ENCODE data around the gene CHCT1. TPM values are rescaled to one million over a fixed set of nuclear protein-coding genes. Genes with fewer than 3 reads are reported as not detected.
A peak's percentile ranks its signal among the peaks of the same experiment; 100 is the strongest.

Gene CHCT1
- total and polyA plus RNA-seq, 2 of the 8 experiments (the other 6 are each of a cell fraction or from before 2014, with no cell fraction given), result 0.06 TPM; not detected in 1

DNA sequence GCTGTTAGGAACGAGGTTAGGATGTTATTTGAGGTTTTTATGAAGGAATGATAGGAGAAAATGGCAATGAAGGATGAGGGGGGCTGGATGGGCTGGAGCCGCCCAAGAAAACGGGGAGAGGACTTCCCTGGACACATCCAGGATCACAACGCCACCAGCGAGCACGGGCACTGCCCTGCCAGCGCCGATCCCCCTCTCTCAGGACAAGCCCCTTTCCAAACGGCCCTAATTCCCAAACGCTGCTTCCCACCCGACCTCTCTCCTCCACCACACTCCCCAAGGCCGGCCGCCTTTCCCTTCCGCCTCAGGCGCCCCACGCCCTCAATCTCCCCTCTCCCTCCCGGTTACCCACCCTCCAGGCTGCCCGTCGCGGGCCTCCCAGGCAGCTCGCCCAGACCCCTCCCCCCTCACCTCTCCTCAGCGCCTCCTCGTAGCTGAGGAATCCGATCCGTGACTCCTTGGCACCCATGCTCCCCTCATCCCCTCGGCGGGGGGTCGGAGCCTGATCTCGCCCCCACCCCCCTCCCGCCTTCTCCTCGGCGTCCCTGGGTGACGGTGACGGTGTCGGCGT lies 30.7 kb upstream of the CHCT1 start:
- H4K20me1 ChIP-seq (replicated peaks in 1 of 2; ENCODE audit: control insufficient read depth in 1 of 2, insufficient read depth in 2 of 2, low read length in 2 of 2), result no peaks in the 10 kb centered on the region
- peak overlapping the region; percentile 80 to 98 for H3K4me2 ChIP-seq (ENCODE audit: insufficient read depth in 1 of 2, low read depth in 2 of 2, low read length in 2 of 2)
- H3K79me1 ChIP-seq (ENCODE audit: low read depth, low read length), result no peaks in the 10 kb centered on the region
- peak overlapping the region; percentile 26 for H3K56ac ChIP-seq (replicated peaks; ENCODE audit: insufficient read length, low read depth, low read length)
- H2AFZ ChIP-seq (ENCODE audit: low read length), result no peak overlapping the region
- peaks cover 1 to 16% (median 7%) of the 10 kb centered on the region in 4 experiments; a peak in 6 of 7 replicates for H3K4me1 ChIP-seq (replicated peaks in 1 of 4; ENCODE audit: control insufficient read depth in 3 of 4, insufficient read depth in 4 of 4, low read length in 3 of 4)
- H3K4ac ChIP-seq (replicated peaks; ENCODE audit: insufficient read length, low read depth, low read length), result no peak overlapping the region
- H2BK5ac ChIP-seq (ENCODE audit: low read depth, low read length), result peak overlapping the region; percentile 93
- H3K18ac ChIP-seq (ENCODE audit: extremely low read depth, low read length), result peak overlapping the region; percentile 91
- H3K36me3 ChIP-seq (ENCODE audit: control insufficient read depth in 2 of 4, insufficient read depth in 4 of 4, low read length in 3 of 4), result no peaks in the 10 kb centered on the region
- H2AK5ac ChIP-seq (ENCODE audit: low read depth, low read length), result no peak overlapping the region
- H3K23ac ChIP-seq (ENCODE audit: insufficient read length), result no peak overlapping the region
- peak overlapping the region; percentile 79 for H3K27ac ChIP-seq (ENCODE audit: low read depth, low read length)
- FAIRE-seq, result no peak
- peak overlapping the region; percentile 80 to 96 (median 90) for H3K4me3 ChIP-seq (ENCODE audit: extremely low read depth in 1 of 4, insufficient read depth in 2 of 4, low read depth in 3 of 4, low read length in 4 of 4)
- peaks cover 15% of the 10 kb centered on the region for H3K23me2 ChIP-seq (ENCODE audit: low read depth, low read length)
- ChIA-PET POLR2A (ENCODE audit: partially characterized antibody) (interaction anchor here (0.6 to 1.8 kb wide), 10 partner anchors 9 to 233 kb away, joined by 3 to 6 read pairs (median 3); partner anchors contain the start of gene PPM1D), CTCF (ENCODE audit: partially characterized antibody) (interaction anchor here (1.4 kb wide), 1 partner anchor 14 kb away, joined by 4 read pairs; no protein-coding TSS in a partner anchor)
- peak overlapping the region; percentile 45 for H4K5ac ChIP-seq (ENCODE audit: insufficient read length, low read depth, low read length)
- H4K91ac ChIP-seq (replicated peaks; ENCODE audit: insufficient read length, low read length), result peak overlapping the region; percentile 25
- peak overlapping the region in 3 of 4 experiments; percentile 69 to 85 (median 74); a peak in 6 of 7 replicates for H3K9ac ChIP-seq (replicated peaks in 1 of 4; ENCODE audit: extremely low read depth in 1 of 4, low read depth in 3 of 4, low read length in 3 of 4)
- H2BK120ac ChIP-seq (replicated peaks; ENCODE audit: low read depth, low read length), result peak overlapping the region; percentile 6
- WGBS, 2 experiments (ENCODE audit: extremely low coverage in 1 of 2, insufficient coverage in 1 of 2, insufficient read length in 1 of 2, insufficient replicate concordance in 2 of 2, low coverage in 1 of 2, low lambda C conversion rate in 2 of 2, missing lambda C conversion rate in 1 of 2), result 1 to 100% methylated on average over 1 to 15 of the region's 36 CpGs
- H2BK20ac ChIP-seq (ENCODE audit: low read length), result no peak overlapping the region
- peak in 1 of 2 experiments; percentile 17 for DNase-seq (ENCODE audit: low read depth in 1 of 2, low spot score in 2 of 2)
- peaks cover 6 to 49% of the 10 kb centered on the region in 2 experiments; a peak in 3 of 4 replicates for H3K79me2 ChIP-seq (ENCODE audit: control insufficient read depth in 1 of 2, insufficient read depth in 2 of 2, low read length in 2 of 2)
- H3K14ac ChIP-seq (ENCODE audit: insufficient read length), result no peak overlapping the region
- H2BK12ac ChIP-seq (ENCODE audit: low read depth, low read length), result peak overlapping the region; percentile 21; the same call in 1 of the 2 replicates
- H2BK15ac ChIP-seq (ENCODE audit: low read length), result no peak overlapping the region; the same call in 1 of the 2 replicates
- no peak overlapping the region for H4K8ac ChIP-seq (ENCODE audit: extremely low read depth, insufficient read depth, low read length)
- H3K27me3 ChIP-seq (replicated peaks in 1 of 4; ENCODE audit: control insufficient read depth in 3 of 4, extremely low read depth in 1 of 4, insufficient read depth in 3 of 4, low read length in 3 of 4), result no peaks in the 10 kb centered on the region
- no peaks in the 10 kb centered on the region for H3K9me3 ChIP-seq (ENCODE audit: insufficient read depth in 2 of 2, low read depth in 1 of 2, low read length in 1 of 2)
- TF ChIP-seq CEBPB (IDR thresholded peaks at IDR 0.05; ENCODE audit: low read depth, low read length) (no peak), SP1 (IDR thresholded peaks at IDR 0.05; ENCODE audit: low read depth, low read length) (no peak), HDAC6 (IDR thresholded peaks at IDR 0.05; ENCODE audit: low read depth, low read length) (no peak), NRF1 (IDR thresholded peaks at IDR 0.05; ENCODE audit: low read depth, low read length) (no peak), RXRA (IDR thresholded peaks at IDR 0.05; ENCODE audit: insufficient read depth, low read depth, low read length) (no peak), SIN3A (conservative IDR thresholded peaks at IDR 0.05 in 1 of 2, IDR thresholded peaks at IDR 0.05 in 1 of 2; ENCODE audit: low read depth in 1 of 2, low read length in 2 of 2) (no peak), TAF7 (optimal IDR thresholded peaks at IDR 0.05; ENCODE audit: borderline replicate concordance, low read depth, low read length) (no peak), SRF (IDR thresholded peaks at IDR 0.05; ENCODE audit: low read depth, low read length) (no peak), POLR2A (IDR thresholded peaks at IDR 0.05; ENCODE audit: control extremely low read depth in 1 of 2, low read depth in 2 of 2, low read length in 2 of 2) (peak in 1 of 2 experiments; percentile 48; a peak in 1 of 3 replicates), ASH2L (IDR thresholded peaks at IDR 0.05; ENCODE audit: low read length) (peak; percentile 77), TEAD4 (IDR thresholded peaks at IDR 0.05; ENCODE audit: low read depth, low read length) (0 out of 2 replicates have a peak, but pooled peaks have one; percentile 24), RFX5 (IDR thresholded peaks at IDR 0.05; ENCODE audit: borderline replicate concordance, low read depth, low read length) (no peak)
- TF ChIP-seq, protein P1, sequence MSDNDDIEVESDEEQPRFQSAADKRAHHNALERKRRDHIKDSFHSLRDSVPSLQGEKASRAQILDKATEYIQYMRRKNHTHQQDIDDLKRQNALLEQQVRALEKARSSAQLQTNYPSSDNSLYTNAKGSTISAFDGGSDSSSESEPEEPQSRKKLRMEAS (IDR thresholded peaks at IDR 0.05), result no peak

All from H1 (cell line).